Peyer's patch (tissue), 4 donors: ENCODE measurements around the gene PCYT1A. TPM values are rescaled to one million over a fixed set of nuclear protein-coding genes. Genes with fewer than 3 reads are reported as not detected.
"Not testable (repeated sequence)": the region's sequence is repeated elsewhere in the genome, so short reads cannot be mapped to it uniquely, and the experiment has no call there.

Experiments
- DNase-seq, 3 donors: peaks; one replicate each; pipeline ENCODE4 v3.0.0-alpha.2; 2017 to 2019
- H3K27ac ChIP-seq, 4 donors: fragments of 200-600 bp; sonication (generic); one replicate each; pipeline ENCODE4 v1.5.1; 2016 to 2019
- H3K27me3 ChIP-seq, 2 donors: fragments of 200-600 bp; sonication (generic); one replicate each; pipeline ENCODE4 v1.5.1; 2019
- H3K36me3 ChIP-seq, 3 donors: fragments of 200-600 bp; sonication (generic); one replicate each; pipeline ENCODE4 v1.5.1; 2016 to 2019
- H3K4me1 ChIP-seq, 4 donors: fragments of 200-600 bp; sonication (generic); one replicate each; pipeline ENCODE4 v1.5.1; 2016 to 2019
- H3K4me3 ChIP-seq, 4 donors: fragments of 200-600 bp; sonication (generic); 1 replicate in 3 of 4; 2 replicates in 1 of 4; pipeline ENCODE4 v1.5.1; 2016 to 2019; ENCODE audit warnings: mild to moderate bottlenecking in 1 of 4
- H3K9me3 ChIP-seq, 4 donors: fragments of 200-600 bp; sonication (generic); one replicate each; pipeline ENCODE4 v1.5.1; 2016 to 2019; ENCODE audit warnings: mild to moderate bottlenecking in 1 of 4
- POLR2A ChIP-seq, 2 donors: fragments of 450-650 bp; IDR thresholded peaks; one replicate each; pipeline ENCODE4 v1.5.1; 2017; ENCODE audit warnings: antibody characterized with exemption in 2 of 2, mild to moderate bottlenecking in 2 of 2, moderate library complexity in 2 of 2
- total RNA-seq, 4 donors: library from RNA; depleted of rRNA; stranded (reverse); fragments of >200 nt; gene quantifications; one replicate each; pipeline ENCODE4 v1.1.0, GENCODE V29; 2016
- TF ChIP-seq, protein P1 (sequence below), 6 experiments: fragments of 450-650 bp in 4 of 6; fragments of 200-600 bp in 2 of 6; sonication (generic) in 1 of 6; IDR thresholded peaks; one replicate each; pipeline ENCODE4 v1.5.1; 2017 to 2019; ENCODE audit warnings: antibody characterized with exemption in 6 of 6, mild to moderate bottlenecking in 3 of 6, moderate library complexity in 1 of 6

Gene PCYT1A
- total RNA-seq, 4 donors from 2014 or later, result 168 to 211 (median 177) TPM

GRCh38 chr3:196254376-196255283, 32.9 kb downstream of the PCYT1A start:
- Histone ChIP-seq H3K4me1 (no peaks in the 10 kb centered on the region), H3K4me3 (no peak overlapping the region), H3K36me3 (peaks cover 0 to 36% (median 0%) of the 10 kb centered on the region in 3 donors), H3K27ac (no peak overlapping the region), H3K9me3 (no peaks in the 10 kb centered on the region), H3K27me3 (no peaks in the 10 kb centered on the region)
- DNase-seq, result no peak
- TF ChIP-seq POLR2A (IDR thresholded peaks at IDR 0.05), result no peak
- TF ChIP-seq, protein P1, sequence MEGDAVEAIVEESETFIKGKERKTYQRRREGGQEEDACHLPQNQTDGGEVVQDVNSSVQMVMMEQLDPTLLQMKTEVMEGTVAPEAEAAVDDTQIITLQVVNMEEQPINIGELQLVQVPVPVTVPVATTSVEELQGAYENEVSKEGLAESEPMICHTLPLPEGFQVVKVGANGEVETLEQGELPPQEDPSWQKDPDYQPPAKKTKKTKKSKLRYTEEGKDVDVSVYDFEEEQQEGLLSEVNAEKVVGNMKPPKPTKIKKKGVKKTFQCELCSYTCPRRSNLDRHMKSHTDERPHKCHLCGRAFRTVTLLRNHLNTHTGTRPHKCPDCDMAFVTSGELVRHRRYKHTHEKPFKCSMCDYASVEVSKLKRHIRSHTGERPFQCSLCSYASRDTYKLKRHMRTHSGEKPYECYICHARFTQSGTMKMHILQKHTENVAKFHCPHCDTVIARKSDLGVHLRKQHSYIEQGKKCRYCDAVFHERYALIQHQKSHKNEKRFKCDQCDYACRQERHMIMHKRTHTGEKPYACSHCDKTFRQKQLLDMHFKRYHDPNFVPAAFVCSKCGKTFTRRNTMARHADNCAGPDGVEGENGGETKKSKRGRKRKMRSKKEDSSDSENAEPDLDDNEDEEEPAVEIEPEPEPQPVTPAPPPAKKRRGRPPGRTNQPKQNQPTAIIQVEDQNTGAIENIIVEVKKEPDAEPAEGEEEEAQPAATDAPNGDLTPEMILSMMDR (IDR thresholded peaks at IDR 0.05), result no peak

- Histone ChIP-seq H3K27me3 (no peaks in the 10 kb centered on the region), H3K27ac (no peak overlapping the region), H3K4me3 (no peak overlapping the region), H3K4me1 (no peaks in the 10 kb centered on the region), H3K9me3 (no peaks in the 10 kb centered on the region), H3K36me3 (peaks cover 0 to 38% (median 0%) of the 10 kb centered on the region in 3 donors)
- no peak for DNase-seq
- no peak for TF ChIP-seq POLR2A (IDR thresholded peaks at IDR 0.05)
- TF ChIP-seq, protein P1 (IDR thresholded peaks at IDR 0.05), result no peak
Measured at GRCh38 chr3:196251918-196252317, 35.6 kb downstream of the PCYT1A start.

DNA sequence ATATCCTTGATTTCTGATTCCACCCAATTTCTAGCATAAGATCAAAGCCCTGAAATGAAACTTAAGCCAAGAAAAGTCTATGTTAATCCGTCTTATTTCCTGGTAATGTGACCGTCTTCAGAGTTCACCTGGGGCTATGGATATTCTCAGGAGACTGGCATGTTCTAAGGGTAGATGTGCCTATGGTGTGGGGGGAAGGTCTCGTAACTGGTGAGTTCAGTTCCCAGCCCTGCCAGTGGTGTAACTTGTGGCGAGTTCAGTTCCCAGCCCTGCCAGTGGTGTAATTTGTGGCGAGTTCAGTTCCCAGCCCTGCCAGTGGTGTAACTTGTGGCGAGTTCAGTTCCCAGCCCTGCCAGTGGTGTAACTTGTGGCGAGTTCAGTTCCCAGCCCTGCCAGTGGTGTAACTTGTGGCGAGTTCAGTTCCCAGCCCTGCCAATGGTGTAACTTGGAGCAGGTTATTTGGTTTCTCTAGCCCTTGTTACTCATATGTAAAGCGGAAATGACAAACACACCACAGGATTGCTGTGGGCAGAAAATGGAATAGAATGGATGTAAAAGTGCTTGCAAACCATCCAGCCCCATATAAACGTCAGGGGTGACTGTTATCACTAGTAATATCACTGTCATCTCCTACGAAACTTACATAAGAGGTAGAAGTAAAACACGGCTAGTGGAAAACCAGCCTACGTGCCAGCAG, 40.8 kb downstream of the PCYT1A start:
- no peak for DNase-seq
- no peak for TF ChIP-seq POLR2A (IDR thresholded peaks at IDR 0.05)
- TF ChIP-seq, protein P1 (IDR thresholded peaks at IDR 0.05), result no peak
- Histone ChIP-seq H3K9me3 (no peaks in the 10 kb centered on the region), H3K36me3 (peaks cover 0 to 54% (median 0%) of the 10 kb centered on the region in 3 donors), H3K27me3 (no peaks in the 10 kb centered on the region), H3K4me1 (no peaks in the 10 kb centered on the region), H3K4me3 (no peak overlapping the region), H3K27ac (no peak overlapping the region)

DNA sequence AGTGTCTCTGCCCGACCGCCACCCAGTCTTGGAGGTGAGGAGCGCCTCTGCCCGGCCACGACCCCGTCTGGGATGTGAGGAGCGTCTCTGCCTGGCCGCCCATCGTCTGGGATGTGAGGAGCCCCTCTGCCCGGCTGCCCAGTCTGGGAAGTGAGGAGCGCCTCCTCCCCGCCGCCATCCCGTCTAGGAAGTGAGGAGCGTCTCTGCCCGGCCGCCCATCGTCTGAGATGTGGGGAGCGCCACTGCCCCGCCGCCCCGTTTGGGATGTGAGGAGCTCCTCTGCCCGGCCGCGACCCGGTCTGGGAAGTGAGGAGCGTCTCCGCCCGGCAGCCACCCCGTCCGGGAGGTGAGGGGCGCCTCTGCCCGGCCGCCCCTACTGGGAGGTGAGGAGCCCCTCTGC, 43.4 kb downstream of the PCYT1A start:
- H3K27me3 ChIP-seq, H3K9me3 ChIP-seq, DNase-seq, H3K4me3 ChIP-seq, H3K4me1 ChIP-seq, H3K27ac ChIP-seq: not testable (repeated sequence)
- H3K36me3 ChIP-seq, result peaks cover 0 to 77% (median 3%) of the 10 kb centered on the region in 3 donors

DNA sequence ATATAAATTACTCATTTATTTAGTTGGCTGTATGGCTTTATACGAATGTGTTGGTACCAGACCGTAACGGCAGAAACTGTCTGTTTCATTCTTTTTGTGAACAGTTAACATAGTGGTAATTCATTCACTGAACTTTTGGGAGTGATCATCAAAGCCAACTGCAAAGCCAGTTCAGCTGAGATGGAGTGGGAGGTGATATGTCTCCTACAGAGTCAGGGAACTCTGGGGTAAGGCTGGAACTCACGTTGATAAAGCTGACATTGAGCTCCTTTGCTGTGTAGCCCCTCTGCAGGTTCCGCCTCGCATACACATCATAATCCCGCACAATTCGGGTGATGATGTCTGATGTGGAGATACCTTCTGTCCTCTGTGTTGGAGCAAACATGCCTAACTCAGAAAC, 45.8 kb downstream of the PCYT1A start:
- Histone ChIP-seq H3K9me3 (no peaks in the 10 kb centered on the region), H3K4me3 (no peak overlapping the region), H3K36me3 (peaks cover 0 to 85% (median 3%) of the 10 kb centered on the region in 3 donors), H3K27ac (no peak overlapping the region), H3K27me3 (no peaks in the 10 kb centered on the region), H3K4me1 (no peaks in the 10 kb centered on the region)
- no peak for TF ChIP-seq POLR2A (IDR thresholded peaks at IDR 0.05)
- TF ChIP-seq, protein P1 (IDR thresholded peaks at IDR 0.05), result no peak
- DNase-seq, result no peak

DNA sequence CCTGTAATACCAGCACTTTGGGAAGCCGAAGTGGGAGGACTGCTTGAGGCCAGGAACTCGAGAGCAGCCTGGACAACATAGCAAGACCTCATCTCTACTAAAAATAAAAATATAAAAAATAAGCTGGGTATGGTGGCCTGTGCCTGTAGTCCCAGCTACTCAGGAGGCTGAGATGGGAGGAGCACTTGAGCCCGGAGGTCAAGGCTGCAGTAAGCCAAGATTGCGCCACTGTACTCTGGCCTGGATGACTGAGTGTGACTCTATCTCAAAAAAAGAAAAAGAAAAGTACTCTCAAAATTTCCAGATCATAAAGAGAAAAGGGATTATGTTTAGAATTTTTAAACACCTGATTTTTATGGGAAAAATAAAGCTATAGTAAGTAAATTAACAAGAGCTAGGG, 47.1 kb downstream of the PCYT1A start:
- Histone ChIP-seq H3K4me1 (no peaks in the 10 kb centered on the region), H3K36me3 (peaks cover 0 to 74% (median 3%) of the 10 kb centered on the region in 3 donors), H3K27ac (no peak overlapping the region), H3K9me3 (no peaks in the 10 kb centered on the region), H3K4me3 (no peak overlapping the region), H3K27me3 (no peaks in the 10 kb centered on the region)
- no peak for DNase-seq
- TF ChIP-seq POLR2A (IDR thresholded peaks at IDR 0.05), result no peak
- TF ChIP-seq, protein P1 (IDR thresholded peaks at IDR 0.05), result no peak
